Erythroblast (primary cell): ENCODE results near the gene DOC2B.
"Not testable (repeated sequence)": the region's sequence is repeated elsewhere in the genome, so short reads cannot be mapped to it uniquely, and the experiment has no call there.

ENCODE experiments used
- DNase-seq, 2 experiments: peaks; one replicate each; lab custom pipeline; 2025; lab: John Stamatoyannopoulos, UW
- GATA1 ChIP-seq: IDR thresholded peaks from 2 replicates; pipeline ENCODE4 v1.6.1; 2011; ENCODE audit warnings: low read depth, mild to moderate bottlenecking, control low read depth, low read length, moderate library complexity
- POLR2A ChIP-seq: IDR thresholded peaks from 2 replicates; pipeline ENCODE4 v1.6.1; 2011; ENCODE audit warnings: mild to moderate bottlenecking, low read length

DOC2B gene

GRCh38 chr17:145671-146541 lies 35.5 kb downstream of the DOC2B start:
- no peak for TF ChIP-seq GATA1
- TF ChIP-seq POLR2A = no peak
- no peak for DNase-seq

DNA sequence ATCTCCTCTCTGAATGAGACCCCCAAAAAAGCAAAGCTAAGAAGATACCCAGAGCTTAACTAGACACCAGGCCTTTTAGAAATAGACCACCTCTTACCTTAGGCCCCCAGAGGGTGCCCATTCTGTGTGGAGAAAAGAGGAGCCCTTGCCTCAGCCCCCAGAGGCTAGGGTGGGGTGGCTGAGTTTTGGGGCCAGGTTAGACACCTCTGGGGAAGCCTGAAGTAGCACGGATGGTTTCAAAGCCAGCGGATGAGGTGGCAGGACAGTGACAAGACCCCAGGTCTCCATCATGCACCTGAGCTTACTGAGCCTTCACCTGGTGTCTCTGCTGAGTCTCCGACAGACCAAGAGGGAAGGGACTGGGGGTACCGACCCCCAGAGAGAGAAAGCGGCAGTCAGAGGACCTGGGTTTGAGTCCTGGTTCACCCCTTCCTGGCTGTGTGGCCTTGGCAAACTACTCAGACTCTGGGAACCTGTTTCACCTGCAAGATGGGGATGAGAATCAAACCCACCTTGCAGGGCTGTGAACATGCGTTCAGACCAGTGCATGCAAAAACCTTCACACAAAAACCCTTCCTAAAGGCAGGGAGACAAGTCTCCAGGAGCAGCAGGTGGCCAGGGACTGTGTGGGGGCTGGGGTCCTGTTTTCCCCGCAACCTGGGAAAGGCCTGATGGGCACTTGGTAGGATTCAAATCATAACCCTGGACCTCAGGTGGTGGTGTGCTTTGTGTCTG lies 36.3 kb downstream of the DOC2B start:
- no peak for TF ChIP-seq POLR2A
- no peak for TF ChIP-seq GATA1
- no peak for DNase-seq

GRCh38 chr17:143785-144281 lies 37.6 kb downstream of the DOC2B start:
- DNase-seq = peak; percentile 68 to 82
- TF ChIP-seq GATA1 (no peak), POLR2A (no peak)

DNA sequence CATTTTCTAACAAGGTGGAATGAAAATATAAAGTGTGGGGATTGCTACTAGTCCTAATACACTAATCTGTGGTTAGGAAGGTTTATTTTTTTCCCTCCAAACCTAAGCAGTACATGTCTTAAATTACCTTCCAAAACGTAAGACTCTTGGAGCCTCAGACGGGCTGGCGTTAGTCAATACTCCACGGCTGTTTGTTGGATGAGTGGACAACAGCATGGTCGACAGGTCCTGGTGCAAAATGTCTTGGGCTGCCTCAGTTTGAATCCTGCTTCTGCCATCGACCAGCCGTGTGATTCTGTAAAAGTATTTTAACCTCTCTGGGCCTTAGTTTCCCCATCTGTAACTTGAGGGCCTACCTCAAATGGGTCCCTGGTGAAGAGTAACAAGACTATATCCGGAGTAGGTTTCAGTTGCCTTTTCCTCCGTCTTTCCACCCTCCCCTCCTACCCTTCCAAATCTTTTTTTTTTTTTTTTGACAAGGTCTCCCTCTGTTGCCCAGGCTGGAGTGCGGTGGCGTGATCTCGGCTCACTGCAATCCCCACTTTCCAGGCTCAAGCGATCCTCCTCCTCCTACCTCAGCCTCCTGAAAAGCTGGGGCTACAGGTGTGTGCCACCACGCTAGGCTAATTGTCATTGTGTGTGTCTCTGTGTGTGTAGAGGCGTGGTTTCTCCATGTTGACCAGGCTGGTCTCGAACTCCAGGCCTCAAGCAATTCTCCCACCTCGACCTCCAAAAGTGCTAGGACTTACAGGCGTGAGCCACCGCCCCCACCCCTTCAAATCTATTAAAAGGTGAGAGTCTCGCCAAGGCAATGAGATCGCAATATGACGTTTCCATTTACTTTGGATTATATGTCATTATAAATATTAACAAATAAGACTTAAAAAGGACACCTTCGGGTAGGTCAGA lies 38.3 kb downstream of the DOC2B start:
- TF ChIP-seq POLR2A (no peak), GATA1 (no peak)
- no peak for DNase-seq

- DNase-seq = peak; percentile 15 to 21
- TF ChIP-seq POLR2A = no peak
- no peak for TF ChIP-seq GATA1
Measured at GRCh38 chr17:142102-142661, 39.3 kb downstream of the DOC2B start.

- DNase-seq = not testable (repeated sequence)
Measured at GRCh38 chr17:139401-140205, 41.8 kb downstream of the DOC2B start.

DNA sequence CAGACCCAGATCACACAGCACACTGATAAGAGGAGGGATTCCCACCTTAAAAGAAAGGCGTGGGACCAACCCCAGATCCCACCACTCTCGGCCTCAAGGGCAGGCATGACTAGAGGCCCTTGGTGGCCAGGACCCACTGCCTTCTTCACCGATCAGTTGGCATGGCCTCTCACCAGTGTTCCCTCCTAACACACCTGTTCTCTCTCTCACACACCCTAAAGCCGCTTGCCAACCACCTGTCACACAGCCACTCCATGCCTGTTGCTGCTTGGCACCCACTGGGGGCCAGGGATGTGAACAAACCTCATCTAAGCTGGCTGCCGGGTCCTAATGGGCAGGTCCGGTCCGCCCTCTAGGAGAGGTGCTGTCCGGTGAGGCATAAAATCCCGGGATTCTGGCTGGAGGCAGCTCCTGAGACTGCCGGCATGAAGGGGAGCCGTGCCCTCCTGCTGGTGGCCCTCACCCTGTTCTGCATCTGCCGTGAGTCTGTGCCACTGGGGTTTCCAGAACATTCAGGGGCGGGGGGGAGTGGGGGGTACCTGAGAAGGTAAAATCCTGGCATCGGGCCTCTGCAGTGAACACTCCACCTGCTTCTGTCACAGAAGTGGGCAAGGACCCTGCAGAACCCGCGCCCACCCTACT lies 44.2 kb downstream of the DOC2B start, which contains the start of gene SCGB1C2:
SCGB1C2 (plus strand) TSS at position 404 of the 642 bp plus-strand sequence; CDS start at position 426, 22 bp downstream.
- DNase-seq = not testable (repeated sequence)

DNA sequence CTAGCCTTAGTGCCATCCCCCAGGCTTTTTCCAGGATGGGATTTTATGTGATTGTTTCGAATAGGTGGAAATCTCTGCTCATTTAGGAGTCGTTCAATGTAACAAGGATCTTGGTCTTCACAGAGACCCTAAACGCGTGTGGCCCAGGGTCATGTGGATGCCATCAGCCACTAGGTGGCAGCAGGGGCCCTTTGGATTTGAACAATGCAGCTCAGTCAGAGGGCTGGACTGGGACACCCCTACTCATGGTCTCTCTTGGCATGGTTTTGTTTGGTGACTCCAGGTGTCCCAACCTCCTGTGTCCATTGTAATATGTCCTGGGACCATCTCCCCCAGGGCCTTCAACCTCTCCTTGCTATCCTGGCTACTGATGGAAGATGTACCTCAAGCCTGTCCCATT lies 44.9 kb downstream of the DOC2B start:
- not testable (repeated sequence) for DNase-seq

DNA sequence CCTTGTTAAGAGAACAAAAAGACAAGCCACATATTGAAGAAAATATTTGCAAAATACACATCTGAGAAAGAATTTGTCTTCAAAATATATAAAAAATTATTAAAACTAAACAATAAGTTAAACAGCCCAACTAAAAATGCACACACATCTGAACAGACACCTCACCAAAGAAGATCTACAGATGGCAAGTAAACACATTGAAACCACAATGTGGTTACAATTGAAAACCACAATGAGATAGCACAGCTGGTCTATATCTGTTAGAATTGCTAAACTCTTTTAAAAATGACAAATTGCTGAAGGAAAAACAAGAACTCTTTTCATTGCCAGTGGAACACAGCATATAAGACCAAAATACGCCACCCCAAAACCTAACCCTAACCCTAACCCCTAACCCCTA lies 45.6 kb downstream of the DOC2B start:
- DNase-seq = not testable (repeated sequence)

GRCh38 chr17:135022-135421 lies 46.4 kb downstream of the DOC2B start:
- DNase-seq = not testable (repeated sequence)

DNA sequence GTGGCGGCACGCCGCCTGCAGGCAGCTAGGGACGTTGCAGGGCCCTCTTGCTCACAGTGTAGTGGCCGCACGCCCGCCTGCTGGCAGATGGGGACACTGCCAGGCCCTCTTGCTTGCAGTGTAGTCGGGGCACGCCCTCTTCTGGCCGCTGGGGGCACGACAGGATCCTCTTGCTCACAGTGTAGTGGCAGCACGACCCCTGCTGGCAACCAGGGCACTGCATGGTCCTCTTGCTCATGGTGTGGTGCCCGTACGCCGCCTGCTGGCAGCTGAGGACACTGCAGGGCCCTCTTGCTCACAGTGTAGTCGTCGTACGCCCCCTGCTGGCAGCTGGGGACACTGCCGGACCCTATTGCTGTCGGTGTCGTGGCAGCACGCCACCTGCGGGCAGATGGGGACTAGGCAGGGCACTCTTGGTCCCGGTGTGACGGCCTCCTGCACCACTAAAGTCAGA lies 47.1 kb downstream of the DOC2B start:
- DNase-seq = not testable (repeated sequence)

DNA sequence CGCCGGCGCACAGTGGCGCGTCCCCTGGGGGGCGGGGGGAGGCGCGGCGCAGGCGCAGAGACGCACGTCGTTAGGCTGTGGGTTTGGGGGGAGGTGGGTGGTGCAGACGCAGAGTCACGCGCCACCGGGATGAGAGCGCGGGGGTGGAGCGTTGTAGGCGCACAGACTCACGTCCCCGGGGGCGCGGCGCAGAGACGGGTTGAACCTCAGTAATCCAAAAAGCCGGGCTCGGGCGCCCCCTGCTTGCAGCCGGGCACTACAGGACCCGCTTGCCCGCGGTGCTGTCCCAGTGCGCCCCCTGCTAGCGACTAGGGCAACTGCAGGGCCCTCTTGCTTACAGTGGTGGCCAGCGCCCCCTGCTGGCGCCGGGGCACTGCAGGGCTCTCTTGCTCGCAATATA lies 47.5 kb downstream of the DOC2B start:
- not testable (repeated sequence) for DNase-seq

GRCh38 chr17:118339-118917 lies 63.0 kb downstream of the DOC2B start:
- not testable (repeated sequence) for DNase-seq

- not testable (repeated sequence) for DNase-seq
Measured at GRCh38 chr17:113111-113510, 68.3 kb downstream of the DOC2B start.
